GM21515 (cell line): Measurements from ENCODE around the gene LRRTM4.

Experiments used
- ATAC-seq: cut with Tn5 transposase; IDR thresholded peaks from one replicate; pipeline ENCODE4 v1.9.1; 2021; ENCODE audit not compliant: unreplicated experiment

LRRTM4 gene

GRCh38 chr2:77007686-77008085, 514.5 kb downstream of the LRRTM4 start:
- no peak for ATAC-seq

- ATAC-seq = no peak
Observed at GRCh38 chr2:77005522-77005921, 516.7 kb downstream of the LRRTM4 start.

GRCh38 chr2:77001895-77002294, 520.3 kb downstream of the LRRTM4 start:
- ATAC-seq = no peak

GRCh38 chr2:76998704-76999103, 523.5 kb downstream of the LRRTM4 start:
- ATAC-seq = no peak

GRCh38 chr2:76998152-76998551, 524.0 kb downstream of the LRRTM4 start:
- no peak for ATAC-seq

- no peak for ATAC-seq
Observed at GRCh38 chr2:76997296-76997695, 524.9 kb downstream of the LRRTM4 start.

GRCh38 chr2:76985387-76986136, 536.6 kb downstream of the LRRTM4 start:
- ATAC-seq = no peak

GRCh38 chr2:76984359-76984758, 537.8 kb downstream of the LRRTM4 start:
- no peak for ATAC-seq

GRCh38 chr2:76980067-76980787, 541.9 kb downstream of the LRRTM4 start:
- ATAC-seq = no peak

- no peak for ATAC-seq
Observed at GRCh38 chr2:76977846-76978727, 544.1 kb downstream of the LRRTM4 start.

- ATAC-seq = no peak
Observed at GRCh38 chr2:76975752-76976151, 546.4 kb downstream of the LRRTM4 start.

GRCh38 chr2:76973610-76974009, 548.6 kb downstream of the LRRTM4 start:
- no peak for ATAC-seq

GRCh38 chr2:76965772-76966171, 556.4 kb downstream of the LRRTM4 start:
- no peak for ATAC-seq

GRCh38 chr2:76958749-76959148, 563.4 kb downstream of the LRRTM4 start:
- ATAC-seq = no peak

GRCh38 chr2:76953733-76954347, 568.3 kb downstream of the LRRTM4 start:
- ATAC-seq = no peak

- no peak for ATAC-seq
Observed at GRCh38 chr2:76946631-76947145, 575.5 kb downstream of the LRRTM4 start.

GRCh38 chr2:76940559-76940958, 581.6 kb downstream of the LRRTM4 start:
- no peak for ATAC-seq

- ATAC-seq = no peak
Observed at GRCh38 chr2:76938153-76938552, 584.0 kb downstream of the LRRTM4 start.

GRCh38 chr2:76932550-76932949, 589.6 kb downstream of the LRRTM4 start:
- ATAC-seq = no peak

- ATAC-seq = no peak
Observed at GRCh38 chr2:76930056-76930744, 592.0 kb downstream of the LRRTM4 start.
